T-helper 9 cell (primary cell): Measurements from ENCODE around the gene TACSTD2.
"Not testable (repeated sequence)": the region's sequence is repeated elsewhere in the genome, so short reads cannot be mapped to it uniquely, and the experiment has no call there.

Experiments used
- DNase-seq: peaks from one replicate; pipeline ENCODE4 v3.0.0-alpha.2; 2020

TACSTD2 gene

GRCh38 chr1:58586271-58586670, 9.2 kb upstream of the TACSTD2 start:
- DNase-seq: no peak

GRCh38 chr1:58585581-58586151, 8.6 kb upstream of the TACSTD2 start:
- no peak for DNase-seq

- no peak for DNase-seq
Observed at GRCh38 chr1:58585166-58585565, 8.1 kb upstream of the TACSTD2 start.

- no peak for DNase-seq
Observed at GRCh38 chr1:58584082-58584895, 7.2 kb upstream of the TACSTD2 start.

GRCh38 chr1:58583496-58583895, 6.4 kb upstream of the TACSTD2 start:
- no peak for DNase-seq

GRCh38 chr1:58582143-58582542, 5.1 kb upstream of the TACSTD2 start:
- not testable (repeated sequence) for DNase-seq

GRCh38 chr1:58581641-58582040, 4.6 kb upstream of the TACSTD2 start:
- no peak for DNase-seq

GRCh38 chr1:58580186-58580585, 3.1 kb upstream of the TACSTD2 start:
- DNase-seq: no peak

GRCh38 chr1:58577654-58578030, 590 bp upstream of the TACSTD2 start:
- no peak for DNase-seq

GRCh38 chr1:58576325-58576726, 726 bp downstream of the TACSTD2 start:
- DNase-seq: no peak

- DNase-seq: no peak
Observed at GRCh38 chr1:58575551-58576324, 1.3 kb downstream of the TACSTD2 start.

- no peak for DNase-seq
Observed at GRCh38 chr1:58574816-58575215, 2.2 kb downstream of the TACSTD2 start.

- no peak for DNase-seq
Observed at GRCh38 chr1:58573705-58574591, 3.1 kb downstream of the TACSTD2 start.

GRCh38 chr1:58573138-58573537, 3.9 kb downstream of the TACSTD2 start:
- no peak for DNase-seq

GRCh38 chr1:58572690-58573089, 4.4 kb downstream of the TACSTD2 start:
- DNase-seq: no peak

GRCh38 chr1:58571616-58572015, 5.4 kb downstream of the TACSTD2 start:
- DNase-seq: no peak

GRCh38 chr1:58570817-58571216, 6.2 kb downstream of the TACSTD2 start:
- no peak for DNase-seq

GRCh38 chr1:58570094-58570493, 7.0 kb downstream of the TACSTD2 start:
- DNase-seq: no peak

GRCh38 chr1:58568911-58569310, 8.1 kb downstream of the TACSTD2 start:
- no peak for DNase-seq

GRCh38 chr1:58568271-58568860, 8.7 kb downstream of the TACSTD2 start:
- DNase-seq: no peak

GRCh38 chr1:58566339-58566738, 10.7 kb downstream of the TACSTD2 start:
- DNase-seq: no peak

- not testable (repeated sequence) for DNase-seq
Observed at GRCh38 chr1:58563715-58564114, 13.3 kb downstream of the TACSTD2 start.
